Stomach (tissue), 9 donors: Measurements from ENCODE around the gene NPAS1. TPM values are rescaled to one million over a fixed set of nuclear protein-coding genes. Genes with fewer than 3 reads are reported as not detected.

Experiments used
- DNase-seq, 2 donors: peaks; one replicate each; pipeline versions ENCODE4 v3.0.0 to v3.0.0-alpha.2; 2013 to 2019
- H3K27ac ChIP-seq, 5 donors: fragments of 200-600 bp in 4 of 5; sonication (generic) in 4 of 5; one replicate each; pipeline ENCODE4 v1.5.1; 2013 to 2019; ENCODE audit warnings: mild to moderate bottlenecking in 1 of 5, moderate library complexity in 1 of 5
- H3K27me3 ChIP-seq, 3 donors: fragments of 200-600 bp; sonication (generic); one replicate each; pipeline ENCODE4 v1.5.1; 2017 to 2019; ENCODE audit warnings: mixed run types in 1 of 3
- H3K36me3 ChIP-seq, 4 donors: fragments of 200-600 bp; sonication (generic); 1 replicate in 3 of 4; 2 replicates in 1 of 4; pipeline ENCODE4 v1.5.1; 2016 to 2019
- H3K4me1 ChIP-seq, 4 donors: fragments of 200-600 bp; sonication (generic); one replicate each; pipeline ENCODE4 v1.5.1; 2016 to 2019
- H3K4me3 ChIP-seq, 4 donors: fragments of 200-600 bp; sonication (generic) in 3 of 4; one replicate each; pipeline ENCODE4 v1.5.1; 2016 to 2019; ENCODE audit warnings: mild to moderate bottlenecking in 1 of 4
- H3K9me3 ChIP-seq, 4 donors: fragments of 200-600 bp; sonication (generic); one replicate each; pipeline ENCODE4 v1.5.1; 2016 to 2019
- EP300 ChIP-seq: sonication (generic); formaldehyde crosslinking; IDR thresholded peaks from one replicate; pipeline ENCODE4 v1.6.1; 2017; ENCODE audit warnings: antibody characterized with exemption
- POLR2A ChIP-seq, 4 donors: fragments of 450-650 bp; IDR thresholded peaks; one replicate each; pipeline ENCODE4 v1.6.1; 2016; ENCODE audit warnings: antibody characterized with exemption in 4 of 4, control low read depth in 2 of 4, mild to moderate bottlenecking in 1 of 4, moderate library complexity in 1 of 4
- POLR2AphosphoS5 ChIP-seq, 3 donors: sonication (generic); formaldehyde crosslinking; IDR thresholded peaks; one replicate each; pipeline ENCODE4 v1.6.1; 2016; ENCODE audit warnings: antibody characterized with exemption in 3 of 3
- WGBS, 5 donors: extraction: QIAGEN DNeasy Blood & Tissue Kit in 3 of 5; methylation state at CpG; one replicate each; pipeline versions ENCODE4 v1.1.5 to v1.1.7; 2013 to 2018; 5-methylcytosine and 5-hydroxymethylcytosine counted together
- intact Hi-C: fragments of 100-400 bp; cut with DNase I; formaldehyde crosslinking; loops from one replicate; pipeline ENCODE4 v1.15.1; 2023; ENCODE audit warnings: low total_unique reads
- polyA plus RNA-seq, 3 donors: library from polyadenylated mRNA; stranded (reverse); fragments of 200-250 nt; gene quantifications; one replicate each; pipeline ENCODE4 v1.2.3, GENCODE V29; 2013
- total RNA-seq, 5 donors: library from RNA; depleted of rRNA; stranded (reverse); fragments of >200 nt; gene quantifications; one replicate each; pipeline versions ENCODE4 v1.1.0 to v1.2.3, GENCODE V29; 2014 to 2016
- TF ChIP-seq, protein P1 (sequence below), 7 experiments: fragments of 450-650 bp in 4 of 7; fragments of 200-600 bp in 3 of 7; sonication (generic) in 3 of 7; IDR thresholded peaks; one replicate each; pipeline ENCODE4 v1.5.1; 2016 to 2019; ENCODE audit warnings: antibody characterized with exemption in 7 of 7, control low read depth in 2 of 7, mild to moderate bottlenecking in 1 of 7
- donor health status: healthy with polysubstance abuse.
- donor health status: Bipolar disorder and iron deficiency.
- donor health status: healthy.

Gene NPAS1
- total and polyA plus RNA-seq, 8 donors = 0.72 to 8.9 (median 1.1) TPM; not detected in 3

GRCh38 chr19:46983097-46983496 is 36.5 kb upstream of the NPAS1 start:
- 86 to 95% (median 92%) methylated on average over 6 of the region's 6 CpGs for WGBS, 5 donors
- Histone ChIP-seq H3K27me3 (no peaks in the 10 kb centered on the region), H3K4me1 (peaks cover 15 to 69% (median 47%) of the 10 kb centered on the region in 4 donors), H3K9me3 (no peaks in the 10 kb centered on the region), H3K27ac (peak overlapping the region in 1 of 5 donors; percentile 84), H3K4me3 (no peak overlapping the region), H3K36me3 (peaks cover 0 to 4% (median 4%) of the 10 kb centered on the region in 4 donors)
- intact Hi-C loops = no loop called here
- TF ChIP-seq EP300 = no peak
- TF ChIP-seq, protein P1, sequence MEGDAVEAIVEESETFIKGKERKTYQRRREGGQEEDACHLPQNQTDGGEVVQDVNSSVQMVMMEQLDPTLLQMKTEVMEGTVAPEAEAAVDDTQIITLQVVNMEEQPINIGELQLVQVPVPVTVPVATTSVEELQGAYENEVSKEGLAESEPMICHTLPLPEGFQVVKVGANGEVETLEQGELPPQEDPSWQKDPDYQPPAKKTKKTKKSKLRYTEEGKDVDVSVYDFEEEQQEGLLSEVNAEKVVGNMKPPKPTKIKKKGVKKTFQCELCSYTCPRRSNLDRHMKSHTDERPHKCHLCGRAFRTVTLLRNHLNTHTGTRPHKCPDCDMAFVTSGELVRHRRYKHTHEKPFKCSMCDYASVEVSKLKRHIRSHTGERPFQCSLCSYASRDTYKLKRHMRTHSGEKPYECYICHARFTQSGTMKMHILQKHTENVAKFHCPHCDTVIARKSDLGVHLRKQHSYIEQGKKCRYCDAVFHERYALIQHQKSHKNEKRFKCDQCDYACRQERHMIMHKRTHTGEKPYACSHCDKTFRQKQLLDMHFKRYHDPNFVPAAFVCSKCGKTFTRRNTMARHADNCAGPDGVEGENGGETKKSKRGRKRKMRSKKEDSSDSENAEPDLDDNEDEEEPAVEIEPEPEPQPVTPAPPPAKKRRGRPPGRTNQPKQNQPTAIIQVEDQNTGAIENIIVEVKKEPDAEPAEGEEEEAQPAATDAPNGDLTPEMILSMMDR (IDR thresholded peaks at IDR 0.05) = no peak
- TF ChIP-seq POLR2AphosphoS5 (IDR thresholded peaks at IDR 0.05) = no peak
- no peak for TF ChIP-seq POLR2A (IDR thresholded peaks at IDR 0.05)
- no peak for DNase-seq

DNA sequence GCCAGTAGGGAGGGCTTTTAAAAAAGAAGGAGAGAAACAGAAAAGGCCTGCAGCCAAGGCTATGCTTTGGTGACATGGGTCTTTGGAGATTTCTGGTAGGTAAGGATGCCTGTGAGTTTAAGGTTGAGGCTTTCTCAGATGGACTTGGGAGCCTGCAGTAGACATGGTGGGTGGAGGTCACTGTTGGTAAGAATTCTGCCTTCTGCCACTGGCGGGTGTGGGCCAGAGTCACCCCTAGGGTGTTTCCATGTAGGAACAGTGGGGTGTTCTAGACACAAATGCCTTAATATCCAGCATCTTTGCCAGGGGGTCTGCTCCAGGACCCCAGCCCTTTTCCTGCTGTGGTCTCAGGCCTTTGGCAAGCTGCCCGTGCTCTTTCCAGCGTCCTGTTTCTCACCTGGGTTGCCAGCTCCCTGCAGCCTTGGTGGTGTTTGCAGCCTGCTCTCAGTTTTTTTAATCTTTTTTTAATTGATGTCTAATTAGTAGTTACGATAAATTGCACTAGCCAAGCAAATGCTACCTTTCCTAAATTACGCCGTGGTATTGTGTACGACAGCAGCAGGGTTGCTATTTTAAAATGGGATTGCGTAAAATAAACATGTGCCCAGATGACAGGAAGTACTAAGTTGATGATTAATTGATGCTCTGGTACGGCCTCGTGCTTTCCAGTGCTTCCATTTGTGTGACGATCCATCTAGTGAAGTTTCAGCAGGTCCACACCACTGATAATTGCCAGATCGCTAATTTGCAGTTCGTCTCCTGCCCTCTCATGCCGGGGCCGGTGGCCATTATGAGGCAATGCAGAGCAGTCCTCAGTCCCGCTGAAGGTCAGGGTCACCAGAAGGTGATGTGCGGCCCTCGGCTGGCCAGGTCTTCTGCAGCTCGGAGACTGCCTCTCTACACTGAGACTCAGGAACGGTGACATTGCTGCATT is 35.3 kb upstream of the NPAS1 start:
- Histone ChIP-seq H3K27me3 (no peaks in the 10 kb centered on the region), H3K4me3 (no peak overlapping the region), H3K9me3 (no peaks in the 10 kb centered on the region), H3K27ac (peak overlapping the region in 3 of 5 donors; percentile 35 to 84 (median 62)), H3K4me1 (peaks cover 11 to 61% (median 41%) of the 10 kb centered on the region in 4 donors), H3K36me3 (peaks cover 7 to 17% (median 16%) of the 10 kb centered on the region in 4 donors)
- WGBS, 5 donors = 57 to 70% (median 63%) methylated on average over 20 of the region's 20 CpGs
- intact Hi-C loops = no loop called here
- peak in 1 of 2 donors; percentile 78 for DNase-seq
- TF ChIP-seq, protein P1 (IDR thresholded peaks at IDR 0.05) = no peak
- TF ChIP-seq EP300 = peak; percentile 74
- peak; percentile 44 to 92 (median 76) for TF ChIP-seq POLR2AphosphoS5 (IDR thresholded peaks at IDR 0.05)
- TF ChIP-seq POLR2A (IDR thresholded peaks at IDR 0.05) = no peak

DNA sequence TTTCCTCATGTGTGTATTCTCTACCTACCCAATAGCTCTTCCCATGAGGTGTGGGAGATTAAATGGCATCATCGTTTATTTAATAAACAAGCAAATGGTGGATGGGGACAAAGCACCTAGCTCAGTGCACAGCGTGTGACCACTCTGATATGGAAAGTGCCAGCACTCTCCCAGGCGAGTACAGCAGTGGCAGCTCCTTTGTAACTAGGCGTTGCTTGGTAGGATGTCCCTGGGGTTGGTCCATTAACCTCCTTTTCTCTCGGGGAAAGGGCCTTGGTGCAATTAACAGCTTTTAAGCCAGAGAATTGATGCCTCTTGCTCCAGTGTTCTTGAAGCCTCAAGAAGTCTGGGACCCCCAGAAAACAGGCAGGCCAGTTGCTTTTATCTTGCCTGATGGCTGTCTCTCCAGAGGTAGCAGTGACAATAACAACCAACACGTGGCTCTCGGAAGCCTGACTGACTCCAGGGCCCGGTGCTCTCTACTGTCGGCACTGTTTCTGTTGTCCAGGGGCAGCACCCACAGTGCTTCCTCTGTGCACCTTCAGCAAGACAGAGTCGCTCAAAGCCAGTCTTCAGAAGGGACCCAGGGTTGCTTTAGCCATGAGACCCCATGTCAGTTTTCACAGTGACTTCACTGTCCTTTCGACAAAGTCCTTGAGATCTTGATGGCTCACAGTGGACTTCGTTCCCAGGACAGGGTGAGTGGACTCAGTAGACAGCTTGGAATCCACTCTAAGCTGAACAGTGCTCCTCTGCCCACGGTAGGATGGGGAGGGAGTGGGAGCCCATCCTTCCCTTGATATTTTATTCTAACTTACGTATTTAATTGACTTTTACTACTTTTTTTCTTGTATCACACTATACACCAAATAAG is 33.9 kb upstream of the NPAS1 start:
- H3K27ac ChIP-seq = peak overlapping the region in 1 of 5 donors; percentile 84
- intact Hi-C loops = no loop called here
- peaks cover 16 to 53% (median 36%) of the 10 kb centered on the region in 4 donors for H3K4me1 ChIP-seq
- no peaks in the 10 kb centered on the region for H3K9me3 ChIP-seq
- peak in 1 of 2 donors; percentile 5 for DNase-seq
- TF ChIP-seq, protein P1 (IDR thresholded peaks at IDR 0.05) = no peak
- TF ChIP-seq POLR2AphosphoS5 (IDR thresholded peaks at IDR 0.05) = no peak
- no peak for TF ChIP-seq EP300
- no peak for TF ChIP-seq POLR2A (IDR thresholded peaks at IDR 0.05)
- no peak overlapping the region for H3K4me3 ChIP-seq
- WGBS, 5 donors = 85 to 89% (median 86%) methylated on average over 14 of the region's 14 CpGs
- H3K36me3 ChIP-seq = peaks cover 11 to 31% (median 31%) of the 10 kb centered on the region in 4 donors
- no peaks in the 10 kb centered on the region for H3K27me3 ChIP-seq
